ENCODE data around the gene STRBP.
"Not testable (repeated sequence)": the region's sequence is repeated elsewhere in the genome, so short reads cannot be mapped to it uniquely, and the experiment has no call there.

The STRBP gene

GRCh38 chr9:123268465-123269259 lies at the start of gene STRBP:
Gene STRBP (minus strand): TSS chr9:123268586. CDS start chr9:123184134, 84,452 bp downstream.
- peak; percentile 79 to 88 for DNase-seq (ENCODE audit: low read depth in 2 of 2)

- DNase-seq (ENCODE audit: low read depth in 2 of 2): no peak
These were observed 47.8 kb upstream of the STRBP start for GRCh38 chr9:123316053-123316718.

GRCh38 chr9:123315635-123316034 lies 47.2 kb upstream of the STRBP start:
- no peak for DNase-seq (ENCODE audit: low read depth in 2 of 2)

- DNase-seq (ENCODE audit: low read depth in 2 of 2): no peak
These were observed 46.2 kb upstream of the STRBP start for GRCh38 chr9:123314617-123315016.

- DNase-seq (ENCODE audit: low read depth in 2 of 2): no peak
These were observed 44.0 kb upstream of the STRBP start for GRCh38 chr9:123312306-123312877.

- DNase-seq (ENCODE audit: low read depth in 2 of 2): no peak
These were observed 42.9 kb upstream of the STRBP start for GRCh38 chr9:123311250-123311752.

GRCh38 chr9:123310551-123311249 lies 42.3 kb upstream of the STRBP start:
- no peak for DNase-seq (ENCODE audit: low read depth in 2 of 2)

GRCh38 chr9:123309611-123310010 lies 41.2 kb upstream of the STRBP start:
- no peak for DNase-seq (ENCODE audit: low read depth in 2 of 2)

- no peak for DNase-seq (ENCODE audit: low read depth in 2 of 2)
These were observed 37.5 kb upstream of the STRBP start for GRCh38 chr9:123305879-123306278.

- DNase-seq (ENCODE audit: low read depth in 2 of 2): no peak
These were observed 35.9 kb upstream of the STRBP start for GRCh38 chr9:123304340-123304691.

- DNase-seq (ENCODE audit: low read depth in 2 of 2): no peak
These were observed 34.2 kb upstream of the STRBP start for GRCh38 chr9:123302348-123303214.

- DNase-seq (ENCODE audit: low read depth in 2 of 2): not testable (repeated sequence)
These were observed 33.5 kb upstream of the STRBP start for GRCh38 chr9:123301936-123302335.

- no peak for DNase-seq (ENCODE audit: low read depth in 2 of 2)
These were observed 32.2 kb upstream of the STRBP start for GRCh38 chr9:123300554-123300953.

- no peak for DNase-seq (ENCODE audit: low read depth in 2 of 2)
These were observed 31.3 kb upstream of the STRBP start for GRCh38 chr9:123299558-123300126.

GRCh38 chr9:123296174-123296573 lies 27.8 kb upstream of the STRBP start:
- DNase-seq (ENCODE audit: low read depth in 2 of 2): no peak

- no peak for DNase-seq (ENCODE audit: low read depth in 2 of 2)
These were observed 23.4 kb upstream of the STRBP start for GRCh38 chr9:123291736-123292135.

- DNase-seq (ENCODE audit: low read depth in 2 of 2): no peak
These were observed 22.4 kb upstream of the STRBP start for GRCh38 chr9:123290764-123291163.

- DNase-seq (ENCODE audit: low read depth in 2 of 2): no peak
These were observed 19.3 kb upstream of the STRBP start for GRCh38 chr9:123287639-123288038.

GRCh38 chr9:123286324-123286723 lies 17.9 kb upstream of the STRBP start:
- no peak for DNase-seq (ENCODE audit: low read depth in 2 of 2)

GRCh38 chr9:123284656-123285055 lies 16.3 kb upstream of the STRBP start:
- no peak for DNase-seq (ENCODE audit: low read depth in 2 of 2)

GRCh38 chr9:123283455-123283854 lies 15.1 kb upstream of the STRBP start:
- no peak for DNase-seq (ENCODE audit: low read depth in 2 of 2)

All from stimulated activated CD8-positive, alpha-beta memory T cell treated with anti-CD3 and anti-CD28 coated beads, Interleukin-15, amount 100 ng/mL, for 4 hours (primary cell).